Panc1 (cell line): ENCODE data around the gene MAD1L1. TPM values are rescaled to one million over a fixed set of nuclear protein-coding genes. Genes with fewer than 3 reads are reported as not detected.

Experiments used
- ATAC-seq: fragments of 200-7000 bp; cut with Tn5 transposase; 2 replicates; pipeline ENCODE4 v1.9.1; 2020; ENCODE audit warnings: mild to moderate bottlenecking, moderate library complexity
- BruUV-seq: library from RNA; stranded (reverse); fragments of 400-500 nt; replicated peaks from 2 replicates; lab custom pipeline; 2021; lab: Mats Ljungman, UMichigan
- CTCF ChIA-PET: fragments of 300-600 bp; sonication (Branson Sonifier 250); formaldehyde crosslinking; loops from one replicate; lab custom pipeline; 2022; ENCODE audit warnings: antibody characterized with exemption; lab: Charles Lee
- POLR2A ChIA-PET: fragments of 300-600 bp; sonication (Branson Sonifier 250); formaldehyde crosslinking; loops from one replicate; lab custom pipeline; 2022; ENCODE audit warnings: antibody characterized with exemption; lab: Charles Lee
- DNase-seq: peaks from one replicate; pipeline ENCODE4 v3.0.0-alpha.2; 2010; ENCODE audit warnings: low read depth, low spot score
- H3K27ac ChIP-seq: 2 replicates; pipeline ENCODE4 v1.5.1; 2011; ENCODE audit warnings: mild to moderate bottlenecking, low read length, inconsistent platforms
- H3K27me3 ChIP-seq: fragments of 200-500 bp; sonication (Bioruptor generic); 2 replicates; pipeline ENCODE4 v1.6.0; 2014; ENCODE audit warnings: low read length, inconsistent platforms; ENCODE audit not compliant: control insufficient read depth, insufficient read depth
- H3K36me3 ChIP-seq: fragments of 200-500 bp; sonication (Bioruptor generic); 2 replicates; pipeline ENCODE4 v1.5.1; 2014; ENCODE audit warnings: inconsistent platforms, mild to moderate bottlenecking, low read length, moderate library complexity; ENCODE audit not compliant: control insufficient read depth, insufficient read depth
- H3K4me1 ChIP-seq: 2 replicates; pipeline ENCODE4 v1.5.1; 2011; ENCODE audit warnings: inconsistent platforms, mild to moderate bottlenecking, low read length, moderate library complexity; ENCODE audit not compliant: control insufficient read depth, insufficient read depth
- H3K4me3 ChIP-seq, 2 experiments: 2 replicates each; pipeline ENCODE4 v1.5.1; 2011 to 2012; ENCODE audit warnings: low read depth in 2 of 2, low read length in 2 of 2, mild to moderate bottlenecking in 2 of 2, inconsistent platforms in 1 of 2, moderate library complexity in 1 of 2
- H3K9me3 ChIP-seq: fragments of 200-500 bp; sonication (Bioruptor generic); 2 replicates; pipeline ENCODE4 v1.5.1; 2014; ENCODE audit warnings: low read depth, mild to moderate bottlenecking, inconsistent platforms, low read length, moderate library complexity; ENCODE audit not compliant: control insufficient read depth, insufficient read depth
- POLR2AphosphoS5 ChIP-seq: IDR thresholded peaks from 2 replicates; pipeline ENCODE4 v1.6.1; 2012; ENCODE audit warnings: mild to moderate bottlenecking, low read depth, low read length, moderate library complexity
- REST ChIP-seq, 2 experiments: IDR thresholded peaks; 2 replicates each; pipeline ENCODE4 v1.6.1; 2011 to 2012; ENCODE audit warnings: low read depth in 2 of 2, control low read depth in 1 of 2, low read length in 1 of 2, mild to moderate bottlenecking in 1 of 2, moderate library complexity in 1 of 2; ENCODE audit not compliant: insufficient read depth in 1 of 2
- SIN3A ChIP-seq: IDR thresholded peaks from 2 replicates; pipeline ENCODE4 v1.6.1; 2012; ENCODE audit warnings: low read depth, mild to moderate bottlenecking, low read length, moderate library complexity, borderline replicate concordance; ENCODE audit not compliant: insufficient read depth
- TCF7L2 ChIP-seq: IDR thresholded peaks from 2 replicates; pipeline ENCODE4 v1.6.1; 2011; ENCODE audit warnings: mild to moderate bottlenecking, low read depth, low read length, inconsistent platforms
- in situ Hi-C: cut with HindIII; loops from 2 replicates; pipeline ENCODE4 v1.10.0; 2016; ENCODE audit warnings: low sequenced_read_pairs, low pct_unique_long_range_greater_than_20kb
- intact Hi-C: fragments of 100-400 bp; cut with micrococcal nuclease; formaldehyde crosslinking; loops from one replicate; pipeline ENCODE4 v1.10.0; 2022; ENCODE audit not compliant: unreplicated experiment
- total RNA-seq: library from RNA; stranded (reverse); gene quantifications from one replicate; pipeline ENCODE4 v1.2.1, GENCODE V29; 2021; ENCODE audit not compliant: unreplicated experiment
- TF ChIP-seq, protein P1 (sequence below): fragments of 450-650 bp; IDR thresholded peaks from 2 replicates; pipeline ENCODE4 v1.5.1; 2017; ENCODE audit warnings: mild to moderate bottlenecking

Gene MAD1L1
- total RNA-seq, 1 experiment from 2014 or later = 70.8 TPM

- no TSS peak for BruUV-seq
- Histone ChIP-seq H3K36me3 (no peaks in the 10 kb centered on the region), H3K27me3 (no peaks in the 10 kb centered on the region), H3K4me1 (no peaks in the 10 kb centered on the region), H3K27ac (no peak overlapping the region), H3K4me3 (no peak overlapping the region), H3K9me3 (no peaks in the 10 kb centered on the region)
- TF ChIP-seq TCF7L2 (no peak), REST (IDR thresholded peaks at IDR 0.05; ENCODE audit: insufficient read depth in 1 of 2, low read depth in 2 of 2, low read length in 1 of 2) (no peak)
- TF ChIP-seq, protein P1, sequence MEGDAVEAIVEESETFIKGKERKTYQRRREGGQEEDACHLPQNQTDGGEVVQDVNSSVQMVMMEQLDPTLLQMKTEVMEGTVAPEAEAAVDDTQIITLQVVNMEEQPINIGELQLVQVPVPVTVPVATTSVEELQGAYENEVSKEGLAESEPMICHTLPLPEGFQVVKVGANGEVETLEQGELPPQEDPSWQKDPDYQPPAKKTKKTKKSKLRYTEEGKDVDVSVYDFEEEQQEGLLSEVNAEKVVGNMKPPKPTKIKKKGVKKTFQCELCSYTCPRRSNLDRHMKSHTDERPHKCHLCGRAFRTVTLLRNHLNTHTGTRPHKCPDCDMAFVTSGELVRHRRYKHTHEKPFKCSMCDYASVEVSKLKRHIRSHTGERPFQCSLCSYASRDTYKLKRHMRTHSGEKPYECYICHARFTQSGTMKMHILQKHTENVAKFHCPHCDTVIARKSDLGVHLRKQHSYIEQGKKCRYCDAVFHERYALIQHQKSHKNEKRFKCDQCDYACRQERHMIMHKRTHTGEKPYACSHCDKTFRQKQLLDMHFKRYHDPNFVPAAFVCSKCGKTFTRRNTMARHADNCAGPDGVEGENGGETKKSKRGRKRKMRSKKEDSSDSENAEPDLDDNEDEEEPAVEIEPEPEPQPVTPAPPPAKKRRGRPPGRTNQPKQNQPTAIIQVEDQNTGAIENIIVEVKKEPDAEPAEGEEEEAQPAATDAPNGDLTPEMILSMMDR = no peak
- ChIA-PET POLR2A (no interaction called here), CTCF (no interaction called here)
- intact Hi-C loops (no loop called here), in situ Hi-C loops (no loop called here)
- no peak for DNase-seq
- no peak for ATAC-seq
These were observed 318.4 kb downstream of the MAD1L1 start for GRCh38 chr7:1914321-1914720.

DNA sequence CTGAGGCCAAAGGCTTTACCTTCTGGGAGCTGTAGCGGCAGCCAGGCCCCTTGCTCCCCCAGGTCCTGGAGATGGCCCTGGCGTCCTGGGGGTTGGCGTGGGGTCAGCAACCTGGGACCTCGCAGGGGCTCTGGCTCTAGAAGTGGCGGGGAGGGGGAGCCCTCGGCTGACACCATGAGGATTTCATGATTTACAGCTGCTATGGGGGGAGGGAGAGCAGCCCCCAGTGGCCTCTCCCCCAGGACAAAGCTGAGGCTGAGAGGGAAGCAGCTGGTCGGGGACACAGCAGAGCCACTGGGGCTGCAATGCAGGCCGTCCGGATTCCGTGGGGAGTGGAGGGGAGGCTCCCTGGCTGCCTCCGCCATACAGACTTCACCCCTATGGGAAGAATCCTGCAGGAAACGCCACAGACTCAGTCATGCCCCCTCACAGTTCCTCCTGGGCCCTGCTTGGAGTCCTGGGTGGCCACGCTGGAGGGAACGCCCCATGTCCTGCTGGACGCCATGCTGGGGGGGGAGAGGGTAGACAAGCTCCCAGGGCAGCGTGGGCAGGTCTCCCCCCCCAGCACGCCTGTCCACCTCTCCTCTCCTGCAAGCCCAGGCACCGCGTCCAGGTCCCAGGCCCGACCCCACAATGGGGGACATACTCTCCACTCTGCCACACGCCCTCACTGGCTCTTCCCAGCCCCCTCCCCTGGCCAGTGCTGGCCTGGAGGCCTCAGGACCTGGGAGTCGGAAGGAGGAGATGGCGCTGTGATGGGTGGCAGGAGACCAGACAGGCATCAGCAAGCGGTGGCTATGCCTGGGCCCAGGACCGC, 319.1 kb downstream of the MAD1L1 start:
- Histone ChIP-seq H3K27me3 (no peaks in the 10 kb centered on the region), H3K4me3 (no peak overlapping the region), H3K4me1 (no peaks in the 10 kb centered on the region), H3K9me3 (no peaks in the 10 kb centered on the region), H3K36me3 (no peaks in the 10 kb centered on the region), H3K27ac (no peak overlapping the region)
- no TSS peak for BruUV-seq
- no peak for ATAC-seq
- POLR2A ChIA-PET = no interaction called here
- TF ChIP-seq SIN3A (no peak), TCF7L2 (no peak), POLR2AphosphoS5 (no peak), REST (IDR thresholded peaks at IDR 0.05; ENCODE audit: insufficient read depth in 1 of 2, low read depth in 2 of 2, low read length in 1 of 2) (no peak)
- TF ChIP-seq, protein P1 = no peak
- DNase-seq = no peak
- CTCF ChIA-PET = no interaction called here
- in situ Hi-C loops = no loop called here
- intact Hi-C loops = no loop called here
